Fibroblast of upper back skin (primary cell): ENCODE measurements around the gene FHL3.
A peak's percentile ranks its signal among the peaks of the same experiment; 100 is the strongest.
"Not testable (repeated sequence)": the region's sequence is repeated elsewhere in the genome, so short reads cannot be mapped to it uniquely, and the experiment has no call there.

Experiments used
- DNase-seq: peaks from one replicate; pipeline ENCODE4 v3.0.0-alpha.2; 2013

The FHL3 gene

GRCh38 chr1:38034871-38035270 is 29.6 kb upstream of the FHL3 start:
- no peak for DNase-seq

GRCh38 chr1:38032992-38033391 is 27.7 kb upstream of the FHL3 start:
- not testable (repeated sequence) for DNase-seq

- DNase-seq: no peak
These were observed 26.2 kb upstream of the FHL3 start for GRCh38 chr1:38031513-38031866.

GRCh38 chr1:38030596-38031512 is 25.5 kb upstream of the FHL3 start:
- no peak for DNase-seq

- DNase-seq: peak; percentile 80
These were observed 24.6 kb upstream of the FHL3 start for GRCh38 chr1:38029685-38030511.

GRCh38 chr1:38029081-38029681 is 23.9 kb upstream of the FHL3 start:
- DNase-seq: peak; percentile 54

- DNase-seq: no peak
These were observed 23.4 kb upstream of the FHL3 start for GRCh38 chr1:38028671-38029070.

- no peak for DNase-seq
These were observed 22.8 kb upstream of the FHL3 start for GRCh38 chr1:38028105-38028591.

- DNase-seq: no peak
These were observed 22.1 kb upstream of the FHL3 start for GRCh38 chr1:38027201-38028104.

- DNase-seq: peak; percentile 58
These were observed 21.4 kb upstream of the FHL3 start for GRCh38 chr1:38026592-38027200.

GRCh38 chr1:38025664-38026063 is 20.4 kb upstream of the FHL3 start:
- no peak for DNase-seq

- DNase-seq: no peak
These were observed 19.9 kb upstream of the FHL3 start for GRCh38 chr1:38025233-38025632.

GRCh38 chr1:38022810-38023209 is 17.5 kb upstream of the FHL3 start:
- no peak for DNase-seq

- no peak for DNase-seq
These were observed 16.7 kb upstream of the FHL3 start for GRCh38 chr1:38021969-38022368.

GRCh38 chr1:38020396-38020795 is 15.1 kb upstream of the FHL3 start:
- no peak for DNase-seq

- peak; percentile 53 for DNase-seq
These were observed 13.6 kb upstream of the FHL3 start for GRCh38 chr1:38018864-38019343.

- no peak for DNase-seq
These were observed 10.8 kb upstream of the FHL3 start for GRCh38 chr1:38015978-38016725.

GRCh38 chr1:38014724-38015424 is 9.6 kb upstream of the FHL3 start:
- no peak for DNase-seq

GRCh38 chr1:38014171-38014570 is 8.9 kb upstream of the FHL3 start:
- no peak for DNase-seq

- DNase-seq: no peak
These were observed 7.9 kb upstream of the FHL3 start for GRCh38 chr1:38013227-38013622.
